Breast epithelium (tissue), 4 donors: ENCODE data around the gene POLDIP3. TPM values are rescaled to one million over a fixed set of nuclear protein-coding genes. Genes with fewer than 3 reads are reported as not detected.
"Not testable (repeated sequence)": the region's sequence is repeated elsewhere in the genome, so short reads cannot be mapped to it uniquely, and the experiment has no call there.

Experiments used
- DNase-seq, 2 donors: peaks; one replicate each; pipeline ENCODE4 v3.0.0-alpha.2; 2019; ENCODE audit warnings: low spot score in 2 of 2
- H3K27ac ChIP-seq, 2 donors: fragments of 200-600 bp; sonication (generic) in 1 of 2; one replicate each; pipeline ENCODE4 v1.5.1; 2016 to 2019; ENCODE audit warnings: mild to moderate bottlenecking in 1 of 2
- H3K27me3 ChIP-seq, 2 donors: fragments of 200-600 bp; sonication (generic) in 1 of 2; one replicate each; pipeline versions ENCODE4 v1.5.1 to v1.6.0; 2017 to 2019; ENCODE audit warnings: control low read depth in 1 of 2, mild to moderate bottlenecking in 1 of 2
- H3K36me3 ChIP-seq: fragments of 200-600 bp; one replicate; pipeline ENCODE4 v1.5.1; 2019
- H3K4me1 ChIP-seq, 2 donors: fragments of 200-600 bp; sonication (generic); one replicate each; pipeline ENCODE4 v1.5.1; 2016 to 2019; ENCODE audit warnings: control low read depth in 1 of 2
- H3K4me3 ChIP-seq, 3 donors: fragments of 200-600 bp; sonication (generic); 1 replicate in 2 of 3; 2 replicates in 1 of 3; pipeline ENCODE4 v1.5.1; 2016 to 2019; ENCODE audit warnings: mild to moderate bottlenecking in 3 of 3, moderate library complexity in 2 of 3
- H3K9me3 ChIP-seq, 2 donors: fragments of 200-600 bp; sonication (generic) in 1 of 2; one replicate each; pipeline ENCODE4 v1.5.1; 2016 to 2019; ENCODE audit warnings: control low read depth in 1 of 2
- POLR2A ChIP-seq: fragments of 450-650 bp; IDR thresholded peaks from one replicate; pipeline ENCODE4 v1.6.1; 2016; ENCODE audit warnings: antibody characterized with exemption, mild to moderate bottlenecking, moderate library complexity
- POLR2AphosphoS5 ChIP-seq, 3 donors: sonication (generic); formaldehyde crosslinking; IDR thresholded peaks; one replicate each; pipeline ENCODE4 v1.6.1; 2017; ENCODE audit warnings: antibody characterized with exemption in 3 of 3
- intact Hi-C: fragments of 100-400 bp; cut with DNase I; formaldehyde crosslinking; loops from one replicate; pipeline ENCODE4 v1.15.1; 2023; ENCODE audit warnings: low total_unique reads
- total RNA-seq, 3 donors: library from RNA; depleted of rRNA; stranded (reverse); fragments of >200 nt; gene quantifications; one replicate each; pipeline ENCODE4 v1.1.0, GENCODE V29; 2016
- TF ChIP-seq, protein P1 (sequence below), 3 donors: fragments of 450-650 bp; IDR thresholded peaks; one replicate each; pipeline ENCODE4 v1.5.1; 2016 to 2017; ENCODE audit warnings: antibody characterized with exemption in 3 of 3, mild to moderate bottlenecking in 3 of 3, moderate library complexity in 3 of 3

POLDIP3 gene
- total RNA-seq, 3 donors from 2014 or later: 33.1 to 52.8 (median 38.3) TPM

DNA sequence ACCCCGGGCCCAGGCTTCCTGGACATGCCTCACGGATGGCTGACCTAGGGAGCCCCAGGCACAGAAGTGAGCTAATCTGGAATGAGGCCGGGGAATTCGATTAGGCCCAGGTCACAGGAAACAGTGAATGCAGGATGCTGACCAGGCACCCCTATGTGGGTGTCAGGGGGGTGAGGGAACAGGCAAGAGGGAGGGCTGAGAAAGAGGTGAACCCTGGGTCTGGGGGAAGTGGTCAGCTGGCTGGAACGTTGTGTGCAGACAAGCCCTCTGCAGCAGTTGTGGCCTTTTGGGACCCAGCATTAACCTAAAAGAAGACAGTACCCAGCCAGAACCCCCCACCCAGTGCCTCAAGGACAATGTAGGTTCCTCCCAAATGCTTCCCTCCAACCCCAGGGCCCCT, 52.8 kb downstream of the POLDIP3 start:
- H3K4me3 ChIP-seq: no peak overlapping the region
- intact Hi-C loops: loop anchor here (5.0 kb wide), 1 partner anchor 1370 kb away; no protein-coding TSS in a partner anchor
- H3K4me1 ChIP-seq: no peaks in the 10 kb centered on the region
- no peaks in the 10 kb centered on the region for H3K36me3 ChIP-seq
- TF ChIP-seq POLR2AphosphoS5 (IDR thresholded peaks at IDR 0.05): no peak
- TF ChIP-seq POLR2A: no peak
- TF ChIP-seq, protein P1, sequence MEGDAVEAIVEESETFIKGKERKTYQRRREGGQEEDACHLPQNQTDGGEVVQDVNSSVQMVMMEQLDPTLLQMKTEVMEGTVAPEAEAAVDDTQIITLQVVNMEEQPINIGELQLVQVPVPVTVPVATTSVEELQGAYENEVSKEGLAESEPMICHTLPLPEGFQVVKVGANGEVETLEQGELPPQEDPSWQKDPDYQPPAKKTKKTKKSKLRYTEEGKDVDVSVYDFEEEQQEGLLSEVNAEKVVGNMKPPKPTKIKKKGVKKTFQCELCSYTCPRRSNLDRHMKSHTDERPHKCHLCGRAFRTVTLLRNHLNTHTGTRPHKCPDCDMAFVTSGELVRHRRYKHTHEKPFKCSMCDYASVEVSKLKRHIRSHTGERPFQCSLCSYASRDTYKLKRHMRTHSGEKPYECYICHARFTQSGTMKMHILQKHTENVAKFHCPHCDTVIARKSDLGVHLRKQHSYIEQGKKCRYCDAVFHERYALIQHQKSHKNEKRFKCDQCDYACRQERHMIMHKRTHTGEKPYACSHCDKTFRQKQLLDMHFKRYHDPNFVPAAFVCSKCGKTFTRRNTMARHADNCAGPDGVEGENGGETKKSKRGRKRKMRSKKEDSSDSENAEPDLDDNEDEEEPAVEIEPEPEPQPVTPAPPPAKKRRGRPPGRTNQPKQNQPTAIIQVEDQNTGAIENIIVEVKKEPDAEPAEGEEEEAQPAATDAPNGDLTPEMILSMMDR (IDR thresholded peaks at IDR 0.05): no peak
- no peak for DNase-seq
- no peaks in the 10 kb centered on the region for H3K9me3 ChIP-seq
- H3K27me3 ChIP-seq: no peaks in the 10 kb centered on the region
- H3K27ac ChIP-seq: no peak overlapping the region

DNA sequence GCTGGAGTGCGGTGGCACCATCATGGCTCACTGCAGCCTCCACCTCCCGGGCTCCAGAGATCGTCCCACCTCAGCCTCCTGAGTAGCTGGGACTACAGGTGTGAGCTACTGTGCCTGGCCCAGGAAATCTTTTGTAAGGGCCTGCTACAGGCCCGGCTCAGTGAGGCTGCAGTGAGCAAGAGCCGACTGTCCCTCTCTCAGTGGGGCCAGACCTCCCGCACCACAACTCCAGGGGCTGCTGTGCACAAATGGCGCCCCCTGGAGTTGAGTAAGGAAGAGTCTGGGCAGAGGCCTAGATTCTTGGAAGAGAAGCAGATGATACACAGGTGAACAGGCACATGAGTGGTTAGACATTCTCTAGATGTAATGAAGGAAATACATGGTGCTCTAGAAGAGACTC, 53.9 kb downstream of the POLDIP3 start:
- TF ChIP-seq, protein P1 (IDR thresholded peaks at IDR 0.05): peak in 1 of 3 donors; percentile 29
- TF ChIP-seq POLR2AphosphoS5 (IDR thresholded peaks at IDR 0.05) (no peak), POLR2A (no peak)
- intact Hi-C loops: loop anchor here (5.0 kb wide), 1 partner anchor 1368 kb away; no protein-coding TSS in a partner anchor
- DNase-seq: no peak

DNA sequence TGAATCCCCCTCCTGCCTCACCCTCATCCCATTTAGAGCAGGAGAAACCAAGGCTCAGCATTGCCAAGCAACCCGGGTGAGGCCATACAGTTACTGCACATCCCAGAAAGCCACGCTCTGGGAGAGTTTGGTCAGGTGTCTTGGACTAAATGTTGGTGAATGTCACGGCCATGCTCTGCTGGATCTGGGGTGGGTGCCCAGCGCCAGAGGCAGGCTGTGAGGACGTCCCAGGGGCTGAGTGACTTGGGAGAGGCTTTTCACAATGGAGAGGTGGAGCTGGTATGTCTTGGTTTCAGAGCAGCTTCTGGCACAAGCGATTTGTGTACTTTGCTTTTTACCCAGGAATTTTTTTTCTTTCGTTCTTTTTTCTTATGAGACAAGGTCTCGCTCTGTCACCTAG, 54.3 kb downstream of the POLDIP3 start:
- DNase-seq: no peak
- Histone ChIP-seq H3K4me3 (no peak overlapping the region), H3K4me1 (no peaks in the 10 kb centered on the region), H3K36me3 (no peaks in the 10 kb centered on the region), H3K27ac (no peak overlapping the region), H3K27me3 (no peaks in the 10 kb centered on the region), H3K9me3 (no peaks in the 10 kb centered on the region)
- intact Hi-C loops: loop anchor here (5.0 kb wide), 1 partner anchor 1368 kb away; no protein-coding TSS in a partner anchor
- TF ChIP-seq POLR2A (no peak), POLR2AphosphoS5 (IDR thresholded peaks at IDR 0.05) (no peak)
- TF ChIP-seq, protein P1 (IDR thresholded peaks at IDR 0.05): no peak

More for the DNA sequence above, 53.9 kb downstream of the POLDIP3 start:
- H3K36me3 ChIP-seq: no peaks in the 10 kb centered on the region
- no peak overlapping the region for H3K4me3 ChIP-seq
- no peaks in the 10 kb centered on the region for H3K4me1 ChIP-seq
- H3K27ac ChIP-seq: no peak overlapping the region
- no peaks in the 10 kb centered on the region for H3K9me3 ChIP-seq
- H3K27me3 ChIP-seq: no peaks in the 10 kb centered on the region

DNA sequence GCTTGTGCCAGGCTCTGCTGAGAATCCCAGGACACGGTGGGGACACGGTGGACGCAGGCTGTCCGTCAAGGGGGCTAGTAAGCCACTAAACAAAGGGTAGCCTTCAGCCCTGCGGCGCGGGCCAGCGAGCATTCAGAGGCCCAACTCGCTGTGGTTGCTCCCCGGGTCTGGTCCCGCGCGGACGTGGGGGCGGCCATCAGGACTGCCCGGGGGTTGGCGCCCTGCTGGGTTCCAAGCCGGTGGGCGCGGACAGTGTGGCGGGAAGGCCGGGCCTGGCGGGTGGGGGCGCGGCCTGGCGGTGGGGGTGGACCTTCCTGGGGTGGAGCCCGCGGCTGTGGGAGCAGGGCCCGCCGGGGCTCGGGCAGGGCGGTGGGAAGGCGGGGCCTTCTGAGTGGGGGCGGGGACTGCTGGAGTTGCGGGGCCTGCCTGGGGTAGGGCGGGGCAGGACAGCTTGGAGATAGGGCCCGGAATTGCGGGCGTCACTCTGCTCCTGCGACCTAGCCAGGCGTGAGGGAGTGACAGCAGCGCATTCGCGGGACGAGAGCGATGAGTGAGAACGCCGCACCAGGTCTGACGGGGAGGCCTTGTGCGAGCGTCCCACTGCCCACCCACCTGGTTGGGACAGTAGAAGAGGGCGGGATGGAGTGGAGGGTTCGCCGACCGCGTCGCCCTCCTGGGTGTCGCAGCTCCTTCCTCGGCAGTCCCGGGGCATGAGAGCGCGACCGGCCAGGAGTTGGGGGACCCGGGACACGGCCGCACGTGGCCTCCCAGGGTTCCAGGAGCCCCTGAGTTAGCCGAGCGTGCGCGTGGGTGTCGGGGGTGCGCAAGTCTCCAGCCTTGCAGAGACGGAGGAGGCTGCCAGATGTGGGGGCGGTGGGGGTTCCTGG, 61.0 kb downstream of the POLDIP3 start, which contains the start of gene SERHL2:
SERHL2 (plus strand) TSS at position 482 of the 887 bp plus-strand sequence; CDS start at position 547, 65 bp downstream.
- Histone ChIP-seq H3K4me3 (peak within 1 kb of the TSS; percentile 41 to 84 (median 63)), H3K9me3 (peaks cover 0 to 5% of the 10 kb centered on the region in 2 donors), H3K36me3 (no peaks in the 10 kb centered on the region), H3K27me3 (no peaks in the 10 kb centered on the region), H3K4me1 (no peaks in the 10 kb centered on the region), H3K27ac (peak within 1 kb of the TSS; percentile 67 to 71)
- intact Hi-C loops: no loop called here
- TF ChIP-seq, protein P1 (IDR thresholded peaks at IDR 0.05): no peak
- TF ChIP-seq POLR2A (peak; percentile 24), POLR2AphosphoS5 (IDR thresholded peaks at IDR 0.05) (peak in 2 of 3 donors; percentile 10 to 69)
- DNase-seq: peak; percentile 75 to 93

DNA sequence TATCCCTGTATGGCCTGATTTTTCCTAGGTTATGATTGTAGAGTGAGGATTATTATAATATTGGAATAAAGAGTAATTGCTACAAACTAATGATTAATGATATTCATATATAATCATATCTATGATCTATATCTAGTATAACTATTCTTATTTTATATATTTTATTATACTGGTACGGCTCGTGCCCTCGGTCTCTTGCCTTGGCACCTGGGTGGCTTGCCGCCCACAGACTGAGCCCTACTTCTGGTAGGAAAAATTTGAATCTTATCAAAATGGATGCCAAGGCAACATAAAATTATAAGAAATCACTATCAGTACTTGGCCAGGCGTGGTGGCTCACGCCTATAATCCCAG, 62.4 kb downstream of the POLDIP3 start:
- H3K4me3 ChIP-seq, H3K9me3 ChIP-seq, intact Hi-C loops, H3K36me3 ChIP-seq, DNase-seq, H3K27me3 ChIP-seq, H3K4me1 ChIP-seq, H3K27ac ChIP-seq: not testable (repeated sequence)
